MM.1S (cell line): ENCODE measurements around the gene UCHL5.

Experiments used
- DNase-seq: peaks from one replicate; pipeline ENCODE4 v3.0.0-alpha.2; 2015
- H2AFZ ChIP-seq: fragments of 300-600 bp; sonication (generic); 2 replicates; pipeline ENCODE4 v1.6.0; 2016; ENCODE audit warnings: antibody characterized with exemption, low read length
- H3F3A ChIP-seq: fragments of 300-600 bp; sonication (generic); 2 replicates; pipeline ENCODE4 v1.6.1; 2016; ENCODE audit warnings: mild to moderate bottlenecking, antibody characterized with exemption, low read length, moderate library complexity, mixed read lengths; ENCODE audit not compliant: insufficient read depth
- H3K27ac ChIP-seq: fragments of 300-600 bp; sonication (generic); 2 replicates; pipeline ENCODE4 v1.5.1; 2016; ENCODE audit warnings: mild to moderate bottlenecking, low read length
- H3K27me3 ChIP-seq: fragments of 300-600 bp; sonication (generic); replicated peaks from 2 replicates; pipeline ENCODE4 v1.6.0; 2016; ENCODE audit warnings: low read length; ENCODE audit not compliant: insufficient read depth
- H3K36me3 ChIP-seq: fragments of 300-600 bp; sonication (generic); replicated peaks from 2 replicates; pipeline ENCODE4 v1.6.1; 2016; ENCODE audit warnings: mild to moderate bottlenecking, low read length, mixed read lengths; ENCODE audit not compliant: insufficient read depth
- H3K4me1 ChIP-seq: fragments of 300-600 bp; sonication (generic); 2 replicates; pipeline ENCODE4 v1.6.1; 2016; ENCODE audit warnings: low read length, mixed read lengths
- H3K4me2 ChIP-seq: fragments of 300-600 bp; sonication (generic); 2 replicates; pipeline ENCODE4 v1.6.0; 2016; ENCODE audit warnings: low read depth, low read length
- H3K4me3 ChIP-seq: fragments of 300-600 bp; sonication (generic); 2 replicates; pipeline ENCODE4 v1.5.1; 2016; ENCODE audit warnings: low read length, mixed read lengths
- H3K79me2 ChIP-seq: fragments of 300-600 bp; sonication (generic); 2 replicates; pipeline ENCODE4 v1.6.1; 2016; ENCODE audit warnings: mixed run types, low read length, mixed read lengths
- H3K9ac ChIP-seq: fragments of 300-600 bp; sonication (generic); 2 replicates; pipeline ENCODE4 v1.6.1; 2016; ENCODE audit warnings: low read length, mixed read lengths
- H3K9me2 ChIP-seq: fragments of 300-600 bp; sonication (generic); replicated peaks from 2 replicates; pipeline ENCODE4 v1.6.1; 2016; ENCODE audit warnings: mild to moderate bottlenecking, low read length, mixed read lengths; ENCODE audit not compliant: insufficient read depth
- H3K9me3 ChIP-seq: fragments of 300-600 bp; sonication (generic); replicated peaks from 2 replicates; pipeline ENCODE4 v1.6.1; 2016; ENCODE audit warnings: mild to moderate bottlenecking, low read length, mixed read lengths; ENCODE audit not compliant: insufficient read depth
- H4K20me1 ChIP-seq: fragments of 300-600 bp; sonication (generic); 2 replicates; pipeline ENCODE4 v1.6.1; 2016; ENCODE audit warnings: mild to moderate bottlenecking, low read length, moderate library complexity, mixed read lengths; ENCODE audit not compliant: insufficient read depth
- CTCF ChIP-seq: fragments of 300-600 bp; sonication (generic); IDR thresholded peaks from 2 replicates; pipeline ENCODE4 v1.5.1; 2016; ENCODE audit warnings: antibody characterized with exemption, low read length, mixed read lengths
- EZH2 ChIP-seq: fragments of 300-600 bp; sonication (generic); optimal IDR thresholded peaks from 2 replicates; pipeline ENCODE3; 2017; ENCODE audit warnings: low read depth, mild to moderate bottlenecking, antibody characterized with exemption, low read length, mixed read lengths
- EZH2phosphoT487 ChIP-seq: fragments of 300-600 bp; sonication (generic); IDR thresholded peaks from 2 replicates; pipeline ENCODE4 v1.6.1; 2018; ENCODE audit warnings: antibody characterized with exemption, low read length

UCHL5 gene

GRCh38 chr1:193087893-193088292 lies 28.7 kb upstream of the UCHL5 start:
- Histone ChIP-seq H3K4me3 (no peak overlapping the region), H3K4me1 (peaks cover 16% of the 10 kb centered on the region), H3F3A (peaks cover 10% of the 10 kb centered on the region), H3K9me2 (no peaks in the 10 kb centered on the region), H3K27ac (no peak overlapping the region), H3K79me2 (peaks cover 10% of the 10 kb centered on the region; the same call in 1 of the 2 replicates), H3K4me2 (no peak overlapping the region), H4K20me1 (no peaks in the 10 kb centered on the region), H3K9ac (no peak overlapping the region), H2AFZ (no peak overlapping the region), H3K9me3 (no peaks in the 10 kb centered on the region), H3K27me3 (no peaks in the 10 kb centered on the region), H3K36me3 (peaks cover 4% of the 10 kb centered on the region; the same call in 1 of the 2 replicates)
- TF ChIP-seq EZH2phosphoT487 (no peak), EZH2 (no peak), CTCF (no peak)
- DNase-seq = no peak

GRCh38 chr1:193086342-193086741 lies 27.2 kb upstream of the UCHL5 start:
- no peaks in the 10 kb centered on the region for H3K9me3 ChIP-seq
- H3K27ac ChIP-seq = no peak overlapping the region
- H3K4me3 ChIP-seq = no peak overlapping the region
- H2AFZ ChIP-seq = no peak overlapping the region
- no peak for DNase-seq
- no peak overlapping the region for H3K9ac ChIP-seq
- TF ChIP-seq EZH2phosphoT487 (no peak), CTCF (no peak), EZH2 (no peak)
- H3K79me2 ChIP-seq = peaks cover 10% of the 10 kb centered on the region; the same call in 1 of the 2 replicates
- H3K27me3 ChIP-seq = no peaks in the 10 kb centered on the region
- H3K9me2 ChIP-seq = no peaks in the 10 kb centered on the region
- peaks cover 18% of the 10 kb centered on the region for H3F3A ChIP-seq
- H3K4me1 ChIP-seq = peaks cover 23% of the 10 kb centered on the region
- H3K4me2 ChIP-seq = no peak overlapping the region
- H4K20me1 ChIP-seq = no peaks in the 10 kb centered on the region
- peaks cover 10% of the 10 kb centered on the region for H3K36me3 ChIP-seq

- Histone ChIP-seq H3K27me3 (no peaks in the 10 kb centered on the region), H3K4me3 (no peak overlapping the region), H3F3A (peaks cover 18% of the 10 kb centered on the region), H2AFZ (no peak overlapping the region), H3K9me3 (no peaks in the 10 kb centered on the region), H3K27ac (no peak overlapping the region), H3K9me2 (no peaks in the 10 kb centered on the region), H3K4me2 (no peak overlapping the region), H3K9ac (no peak overlapping the region), H3K36me3 (peaks cover 13% of the 10 kb centered on the region), H3K79me2 (peaks cover 10% of the 10 kb centered on the region; the same call in 1 of the 2 replicates), H4K20me1 (no peaks in the 10 kb centered on the region), H3K4me1 (peaks cover 23% of the 10 kb centered on the region)
- TF ChIP-seq CTCF = no peak
- TF ChIP-seq EZH2 = no peak
- no peak for TF ChIP-seq EZH2phosphoT487
- no peak for DNase-seq
These were observed 26.1 kb upstream of the UCHL5 start for GRCh38 chr1:193085263-193085662.
